Brain microvascular endothelial cell (primary cell): ENCODE measurements around the gene STOX1.

Experiments
- DNase-seq: peaks from one replicate; pipeline ENCODE4 v3.0.0-alpha.2; 2020
- H3K27ac ChIP-seq: fragments of 250-450 bp; sonication (Bioruptor Pico); 2 replicates; pipeline ENCODE4 v1.5.1; 2020; ENCODE audit warnings: mild to moderate bottlenecking, moderate library complexity
- H3K27me3 ChIP-seq: fragments of 250-450 bp; sonication (Bioruptor Pico); replicated peaks from 2 replicates; pipeline ENCODE4 v1.5.1; 2020; ENCODE audit warnings: mild to moderate bottlenecking
- H3K36me3 ChIP-seq: fragments of 250-450 bp; sonication (Bioruptor Pico); replicated peaks from 2 replicates; pipeline ENCODE4 v1.5.1; 2020; ENCODE audit warnings: mild to moderate bottlenecking
- H3K4me3 ChIP-seq: 2 replicates; pipeline ENCODE4 v1.5.1; 2011; ENCODE audit warnings: low read depth, mild to moderate bottlenecking, control low read depth, low read length, moderate library complexity
- in situ Hi-C: cut with HindIII; loops from 2 replicates; pipeline ENCODE4 v1.10.0; 2017; ENCODE audit warnings: low sequenced_read_pairs, low pct_ligation_motif_present
- TF ChIP-seq, protein P1 (sequence below): IDR thresholded peaks from 2 replicates; pipeline ENCODE4 v1.5.1; 2011; ENCODE audit warnings: low read depth, mild to moderate bottlenecking, moderate library complexity, low read length, control low read depth, inconsistent platforms; ENCODE audit errors: missing control alignments

Gene STOX1

DNA sequence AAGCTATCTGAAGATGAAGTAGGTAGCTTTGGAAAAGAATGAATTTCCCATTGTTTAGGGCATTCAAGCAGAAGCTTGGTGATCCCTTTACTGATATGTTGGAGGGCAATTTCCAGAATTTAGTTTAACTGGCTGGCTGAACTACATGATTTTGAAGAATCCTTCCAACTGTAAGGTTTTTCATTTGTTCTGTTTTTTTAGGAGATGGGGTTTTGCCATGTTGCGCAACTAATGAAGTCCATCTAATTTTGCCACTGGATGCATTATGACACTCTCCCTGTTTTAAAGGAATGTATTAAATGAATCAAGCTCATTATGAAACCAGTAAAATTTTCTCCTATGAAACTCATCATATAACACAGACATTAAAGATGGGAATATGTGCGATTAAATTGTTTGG, 67.7 kb downstream of the STOX1 start:
- no peak for DNase-seq
- TF ChIP-seq, protein P1, sequence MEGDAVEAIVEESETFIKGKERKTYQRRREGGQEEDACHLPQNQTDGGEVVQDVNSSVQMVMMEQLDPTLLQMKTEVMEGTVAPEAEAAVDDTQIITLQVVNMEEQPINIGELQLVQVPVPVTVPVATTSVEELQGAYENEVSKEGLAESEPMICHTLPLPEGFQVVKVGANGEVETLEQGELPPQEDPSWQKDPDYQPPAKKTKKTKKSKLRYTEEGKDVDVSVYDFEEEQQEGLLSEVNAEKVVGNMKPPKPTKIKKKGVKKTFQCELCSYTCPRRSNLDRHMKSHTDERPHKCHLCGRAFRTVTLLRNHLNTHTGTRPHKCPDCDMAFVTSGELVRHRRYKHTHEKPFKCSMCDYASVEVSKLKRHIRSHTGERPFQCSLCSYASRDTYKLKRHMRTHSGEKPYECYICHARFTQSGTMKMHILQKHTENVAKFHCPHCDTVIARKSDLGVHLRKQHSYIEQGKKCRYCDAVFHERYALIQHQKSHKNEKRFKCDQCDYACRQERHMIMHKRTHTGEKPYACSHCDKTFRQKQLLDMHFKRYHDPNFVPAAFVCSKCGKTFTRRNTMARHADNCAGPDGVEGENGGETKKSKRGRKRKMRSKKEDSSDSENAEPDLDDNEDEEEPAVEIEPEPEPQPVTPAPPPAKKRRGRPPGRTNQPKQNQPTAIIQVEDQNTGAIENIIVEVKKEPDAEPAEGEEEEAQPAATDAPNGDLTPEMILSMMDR, result no peak
- in situ Hi-C loops, result no loop called here
- Histone ChIP-seq H3K27me3 (no peaks in the 10 kb centered on the region), H3K4me3 (no peak overlapping the region), H3K27ac (no peak overlapping the region), H3K36me3 (no peaks in the 10 kb centered on the region)

GRCh38 chr10:68897336-68897741, 70.0 kb downstream of the STOX1 start:
- in situ Hi-C loops, result no loop called here
- TF ChIP-seq, protein P1, result peak; percentile 67
- Histone ChIP-seq H3K27ac (no peak overlapping the region), H3K36me3 (no peaks in the 10 kb centered on the region), H3K4me3 (no peak overlapping the region), H3K27me3 (no peaks in the 10 kb centered on the region)
- peak; percentile 70 for DNase-seq

- TF ChIP-seq, protein P1, result no peak
- Histone ChIP-seq H3K4me3 (no peak overlapping the region), H3K27me3 (no peaks in the 10 kb centered on the region), H3K36me3 (no peaks in the 10 kb centered on the region), H3K27ac (no peak overlapping the region)
- DNase-seq, result no peak
- in situ Hi-C loops, result no loop called here
Measured at GRCh38 chr10:68899186-68899745, 71.9 kb downstream of the STOX1 start.

DNA sequence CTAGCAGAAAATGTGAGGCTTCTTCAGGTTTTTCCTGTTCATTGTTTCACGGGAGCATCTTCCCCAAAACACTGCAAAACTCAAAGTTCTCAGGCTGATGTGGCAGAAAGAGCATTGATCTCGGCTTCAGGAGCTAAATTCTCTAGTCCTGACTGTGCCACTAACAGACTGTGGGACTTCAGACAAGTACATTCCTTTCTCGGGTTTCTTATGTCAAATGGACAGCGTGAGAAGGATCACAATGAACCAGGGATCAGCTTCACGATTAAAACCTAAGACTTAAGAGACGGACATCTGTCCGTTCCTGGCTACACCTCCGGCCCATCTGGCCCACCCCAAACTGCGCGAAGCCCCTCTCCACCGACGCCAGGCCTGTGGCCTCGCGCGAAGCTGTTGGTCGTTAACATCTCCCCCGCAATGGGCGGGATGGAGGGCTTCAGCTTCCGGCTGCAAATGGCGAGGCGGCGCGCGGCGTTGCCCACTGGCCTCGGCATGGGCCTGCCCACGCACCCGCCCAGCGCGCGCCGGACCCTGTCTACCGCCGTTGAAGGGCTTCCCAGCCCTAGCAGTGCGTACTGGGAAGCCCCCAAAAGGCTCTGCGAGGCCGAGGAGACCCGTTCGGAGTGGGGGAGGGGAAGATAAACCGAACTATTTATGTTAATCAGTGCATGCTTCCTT, 73.2 kb downstream of the STOX1 start:
- Histone ChIP-seq H3K4me3 (peak overlapping the region; percentile 93), H3K27ac (peak overlapping the region; percentile 99), H3K36me3 (no peaks in the 10 kb centered on the region), H3K27me3 (no peaks in the 10 kb centered on the region)
- TF ChIP-seq, protein P1, result no peak
- in situ Hi-C loops, result no loop called here
- peak; percentile 67 for DNase-seq

DNA sequence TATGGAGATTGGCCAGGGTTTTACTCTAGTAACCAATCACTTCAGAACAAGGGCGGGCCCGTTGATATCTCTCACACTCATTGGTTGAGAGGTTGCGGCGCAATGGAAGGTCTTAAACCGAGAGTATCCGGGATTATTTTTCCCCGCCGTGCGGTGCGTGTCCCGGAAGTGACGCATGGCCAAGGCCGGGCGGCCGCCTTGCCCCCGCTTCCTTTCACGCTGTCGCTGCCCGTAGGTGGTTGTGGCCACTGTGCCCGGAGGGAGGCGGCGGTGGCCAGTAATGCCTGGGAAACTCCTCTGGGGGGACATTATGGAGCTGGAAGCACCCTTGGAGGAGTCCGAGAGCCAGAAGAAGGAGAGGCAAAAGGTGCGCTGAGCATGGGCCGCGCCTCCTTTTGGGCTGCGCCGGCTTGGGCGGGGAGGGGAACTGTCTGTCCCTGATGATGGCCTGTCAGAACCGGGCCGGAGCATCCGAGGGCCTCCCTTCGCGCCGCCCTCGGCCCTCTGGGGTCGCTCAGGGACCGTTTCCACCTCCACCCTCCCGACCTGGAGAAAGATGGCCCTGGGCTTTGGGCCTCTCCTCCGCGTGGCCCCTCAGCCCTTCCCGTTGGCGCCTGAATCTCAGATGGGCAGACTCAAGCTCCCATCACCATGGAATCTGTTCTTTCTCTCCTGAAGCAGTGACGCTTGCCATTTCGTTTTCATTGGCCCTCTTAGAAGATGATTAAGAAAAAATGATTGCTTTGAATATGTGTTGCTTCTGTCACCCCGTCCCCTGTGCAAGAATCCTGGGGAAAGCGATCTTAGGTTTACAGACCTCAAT, 74.0 kb downstream of the STOX1 start, which contains the start of gene DDX50:
Gene DDX50 (plus strand): TSS at position 211 of the 823 bp plus-strand sequence. CDS start 70 bp downstream, at position 281.
- Histone ChIP-seq H3K36me3 (peaks cover under 1% of the 10 kb centered on the region), H3K4me3 (peak within 1 kb of the TSS; percentile 93), H3K27me3 (no peaks in the 10 kb centered on the region), H3K27ac (peak within 1 kb of the TSS; percentile 99)
- DNase-seq, result peak; percentile 100
- TF ChIP-seq, protein P1, result peak; percentile 23
- in situ Hi-C loops, result no loop called here
